ENCODE measurements around the gene CHAT. TPM values are rescaled to one million over a fixed set of nuclear protein-coding genes. Genes with fewer than 3 reads are reported as not detected.

The CHAT gene
- total RNA-seq, 4 donors from 2014 or later = 0.94 to 1.6 TPM; not detected in 2

GRCh38 chr10:49656845-49657493, 43.1 kb downstream of the CHAT start:
- no peak for ATAC-seq
- H3K27ac ChIP-seq = no peak overlapping the region
- no peaks in the 10 kb centered on the region for H3K4me1 ChIP-seq
- H3K27me3 ChIP-seq = peaks cover 31% of the 10 kb centered on the region
- H3K36me3 ChIP-seq = no peaks in the 10 kb centered on the region
- no peak overlapping the region for H3K4me3 ChIP-seq
- H3K9me3 ChIP-seq = peaks cover 0 to 29% (median 0%) of the 10 kb centered on the region in 3 donors
- TF ChIP-seq POLR2AphosphoS5 (IDR thresholded peaks at IDR 0.05) (no peak), CTCF (IDR thresholded peaks at IDR 0.05) (no peak)
- 61 to 86% methylated on average over 2 to 9 of the region's 9 CpGs for WGBS, 2 donors (ENCODE audit: low coverage in 1 of 2)

DNA sequence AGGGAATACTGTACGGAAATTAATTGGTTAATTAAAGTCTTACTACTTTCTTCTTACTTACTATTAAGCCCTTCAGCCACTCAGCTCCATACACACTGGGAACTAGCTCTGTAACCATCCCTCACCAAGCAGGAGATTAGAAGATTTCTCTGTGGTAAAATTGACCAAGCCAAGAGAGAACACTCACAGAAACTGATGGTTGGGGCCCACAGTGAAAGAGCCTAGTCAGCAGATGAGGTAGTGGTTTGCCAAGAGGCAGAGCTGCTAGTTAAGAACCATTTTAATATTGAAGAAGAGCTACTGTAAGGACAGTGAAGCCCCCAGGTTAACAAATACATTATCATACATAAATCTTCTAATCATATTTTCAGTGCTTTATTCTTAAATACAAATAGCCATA, 43.8 kb downstream of the CHAT start:
- Histone ChIP-seq H3K9me3 (peaks cover 0 to 29% (median 0%) of the 10 kb centered on the region in 3 donors), H3K4me1 (no peaks in the 10 kb centered on the region), H3K27ac (no peak overlapping the region), H3K27me3 (peaks cover 24% of the 10 kb centered on the region), H3K36me3 (no peaks in the 10 kb centered on the region), H3K4me3 (no peak overlapping the region)
- TF ChIP-seq POLR2A (IDR thresholded peaks at IDR 0.05) = no peak
- no peak for TF ChIP-seq POLR2AphosphoS5 (IDR thresholded peaks at IDR 0.05)
- no peak for TF ChIP-seq CTCF (IDR thresholded peaks at IDR 0.05)
- WGBS, 2 donors (ENCODE audit: low coverage in 1 of 2) = 71 to 83% methylated on average over 1 of the region's 1 CpG
- no peak for ATAC-seq

- TF ChIP-seq CTCF (IDR thresholded peaks at IDR 0.05) (no peak), EP300 (IDR thresholded peaks at IDR 0.05) (no peak), POLR2AphosphoS5 (IDR thresholded peaks at IDR 0.05) (no peak), POLR2A (IDR thresholded peaks at IDR 0.05) (no peak)
- H3K36me3 ChIP-seq = no peaks in the 10 kb centered on the region
- no peak for ATAC-seq
- H3K27ac ChIP-seq = no peak overlapping the region
- WGBS, 2 donors (ENCODE audit: low coverage in 1 of 2) = 36 to 55% methylated on average over 7 of the region's 8 CpGs
- H3K27me3 ChIP-seq = peaks cover 8% of the 10 kb centered on the region
- no peak overlapping the region for H3K4me3 ChIP-seq
- no peaks in the 10 kb centered on the region for H3K4me1 ChIP-seq
- peaks cover 0 to 29% (median 0%) of the 10 kb centered on the region in 3 donors for H3K9me3 ChIP-seq
These were observed 47.5 kb downstream of the CHAT start for GRCh38 chr10:49661140-49661856.

DNA sequence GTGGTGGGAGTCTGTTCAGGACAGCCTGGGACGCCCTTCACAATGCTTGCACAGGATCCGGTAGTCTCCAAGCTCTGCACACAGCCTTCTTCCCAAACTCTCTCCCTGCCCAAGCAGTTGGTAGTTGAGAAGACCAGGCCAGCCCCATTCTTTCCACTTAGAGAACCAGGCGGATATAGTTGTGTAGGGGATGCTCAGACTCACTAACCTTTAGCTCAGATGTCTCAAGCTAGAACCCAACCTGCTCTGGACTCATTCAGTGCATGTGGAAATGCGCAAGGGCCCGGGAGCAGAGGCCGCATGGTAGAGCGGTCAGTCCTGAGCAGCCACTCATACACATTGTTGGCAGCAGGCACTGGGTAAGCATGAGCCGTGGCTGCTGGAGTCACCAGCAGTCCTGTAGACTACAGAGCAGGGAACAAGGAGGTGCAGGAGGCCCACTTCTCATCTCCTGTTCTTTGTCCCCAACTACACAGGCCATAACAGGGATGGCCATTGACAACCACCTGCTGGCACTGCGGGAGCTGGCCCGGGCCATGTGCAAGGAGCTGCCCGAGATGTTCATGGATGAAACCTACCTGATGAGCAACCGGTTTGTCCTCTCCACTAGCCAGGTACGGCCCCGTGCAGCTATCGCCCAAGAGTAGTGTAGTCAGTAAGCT, 48.5 kb downstream of the CHAT start:
- Histone ChIP-seq H3K9me3 (peaks cover 0 to 29% (median 0%) of the 10 kb centered on the region in 3 donors), H3K27ac (no peak overlapping the region), H3K27me3 (peaks cover 8% of the 10 kb centered on the region), H3K36me3 (no peaks in the 10 kb centered on the region), H3K4me3 (no peak overlapping the region), H3K4me1 (no peaks in the 10 kb centered on the region)
- WGBS, 2 donors (ENCODE audit: low coverage in 1 of 2) = 79 to 80% methylated on average over 1 to 9 of the region's 15 CpGs
- no peak for ATAC-seq
- TF ChIP-seq POLR2A (IDR thresholded peaks at IDR 0.05) (no peak), CTCF (IDR thresholded peaks at IDR 0.05) (no peak), POLR2AphosphoS5 (IDR thresholded peaks at IDR 0.05) (no peak), EP300 (IDR thresholded peaks at IDR 0.05) (no peak)

Data from gastroesophageal sphincter (tissue), 4 donors.